Retinal pigment epithelial cell (primary cell): ENCODE data around the gene PPP2R1B.

ENCODE experiments used
- DNase-seq: peaks from one replicate; pipeline ENCODE4 v3.0.0-alpha.2; 2010; ENCODE audit warnings: low read depth
- H3K4me3 ChIP-seq: 2 replicates; pipeline ENCODE4 v1.5.1; 2011; ENCODE audit warnings: mild to moderate bottlenecking, low read length, control low read depth, moderate library complexity
- CTCF ChIP-seq: conservative IDR thresholded peaks from 2 replicates; pipeline ENCODE4 v1.5.1; 2011; ENCODE audit warnings: low read depth, low read length, control low read depth, inconsistent platforms

PPP2R1B gene

GRCh38 chr11:111748035-111748804, 18.0 kb downstream of the PPP2R1B start:
- no peak for DNase-seq
- H3K4me3 ChIP-seq: no peak overlapping the region
- TF ChIP-seq CTCF: no peak

GRCh38 chr11:111745719-111746504, 20.3 kb downstream of the PPP2R1B start:
- H3K4me3 ChIP-seq: no peak overlapping the region
- no peak for DNase-seq
- no peak for TF ChIP-seq CTCF

GRCh38 chr11:111743700-111744099, 22.5 kb downstream of the PPP2R1B start:
- TF ChIP-seq CTCF: no peak
- DNase-seq: no peak
- no peak overlapping the region for H3K4me3 ChIP-seq

GRCh38 chr11:111741751-111742150, 24.4 kb downstream of the PPP2R1B start:
- DNase-seq: no peak
- no peak overlapping the region for H3K4me3 ChIP-seq
- TF ChIP-seq CTCF: no peak

- no peak overlapping the region for H3K4me3 ChIP-seq
- no peak for TF ChIP-seq CTCF
- no peak for DNase-seq
Observed at GRCh38 chr11:111739299-111739698, 26.9 kb downstream of the PPP2R1B start.

GRCh38 chr11:111737444-111738210, 28.6 kb downstream of the PPP2R1B start:
- TF ChIP-seq CTCF: no peak
- DNase-seq: no peak
- no peak overlapping the region for H3K4me3 ChIP-seq
